HepG2 (cell line): ENCODE measurements around the gene FAM53C. TPM values are rescaled to one million over a fixed set of nuclear protein-coding genes. Genes with fewer than 3 reads are reported as not detected.

ENCODE experiments used
- CENPT ChIP-seq: sonication (generic); formaldehyde crosslinking; IDR thresholded peaks from 2 replicates; pipeline ENCODE4 v1.8.0; 2022; ENCODE audit warnings: low read depth, mild to moderate bottlenecking, moderate library complexity, missing genetic modification reagents
- EP300 ChIP-seq, 3 experiments: sonication (generic) in 1 of 3; formaldehyde crosslinking in 1 of 3; IDR thresholded peaks; 2 replicates each; pipeline versions ENCODE4 v1.5.1 to v1.6.1; 2011 to 2020; ENCODE audit warnings: low read depth in 2 of 3, low read length in 2 of 3, borderline replicate concordance in 1 of 3, improper control_type of control experiment in 1 of 3, mild to moderate bottlenecking in 1 of 3, missing genetic modification reagents in 1 of 3, moderate library complexity in 1 of 3
- GPBP1L1 ChIP-seq: sonication (generic); formaldehyde crosslinking; IDR thresholded peaks from 2 replicates; pipeline ENCODE4 v1.5.0; 2020; ENCODE audit warnings: mild to moderate bottlenecking, missing genetic modification reagents
- MLLT10 ChIP-seq: sonication (generic); formaldehyde crosslinking; IDR thresholded peaks from 2 replicates; pipeline ENCODE4 v1.4.0; 2020; ENCODE audit warnings: missing genetic modification reagents
- NPAS2 ChIP-seq: sonication (generic); formaldehyde crosslinking; IDR thresholded peaks from 2 replicates; pipeline ENCODE4 v1.8.0; 2022; ENCODE audit warnings: mild to moderate bottlenecking, missing genetic modification reagents, borderline replicate concordance
- NR0B2 ChIP-seq: sonication (generic); formaldehyde crosslinking; IDR thresholded peaks from 2 replicates; pipeline ENCODE4 v1.4.0; 2020; ENCODE audit warnings: mild to moderate bottlenecking, missing genetic modification reagents
- PRDM4 ChIP-seq: sonication (generic); formaldehyde crosslinking; IDR thresholded peaks from 2 replicates; pipeline ENCODE4 v1.9.0; 2021; ENCODE audit warnings: missing genetic modification reagents, borderline replicate concordance
- SNRNP70 ChIP-seq: fragments of 200-400 bp; formaldehyde crosslinking; IDR thresholded peaks from 2 replicates; pipeline ENCODE4 v1.6.1; 2017; ENCODE audit warnings: mild to moderate bottlenecking, low read depth, low read length, moderate library complexity
- SSRP1 ChIP-seq: IDR thresholded peaks from 2 replicates; pipeline ENCODE4 v1.6.1; 2016; ENCODE audit warnings: control low read depth
- TIGD3 ChIP-seq: sonication (generic); formaldehyde crosslinking; IDR thresholded peaks from 2 replicates; pipeline ENCODE4 v1.5.1; 2020; ENCODE audit warnings: mild to moderate bottlenecking, missing genetic modification reagents, borderline replicate concordance
- ZBTB10 ChIP-seq: sonication (generic); formaldehyde crosslinking; IDR thresholded peaks from 2 replicates; pipeline ENCODE4 v1.4.0; 2020; ENCODE audit warnings: missing genetic modification reagents, borderline replicate concordance
- ZNF230 ChIP-seq: sonication (generic); formaldehyde crosslinking; IDR thresholded peaks from 2 replicates; pipeline ENCODE4 v1.4.0; 2020; ENCODE audit warnings: mild to moderate bottlenecking, missing genetic modification reagents
- ZNF362 ChIP-seq: sonication (generic); formaldehyde crosslinking; IDR thresholded peaks from 2 replicates; pipeline ENCODE4 v1.4.0; 2020; ENCODE audit warnings: missing genetic modification reagents, mild to moderate bottlenecking, borderline replicate concordance
- ZNF552 ChIP-seq: sonication (generic); formaldehyde crosslinking; IDR thresholded peaks from 2 replicates; pipeline ENCODE4 v1.9.0; 2022; ENCODE audit warnings: missing genetic modification reagents, mild to moderate bottlenecking, borderline replicate concordance
- ZNF639 ChIP-seq: conservative IDR thresholded peaks from 2 replicates; pipeline ENCODE4 v1.6.1; 2018; ENCODE audit warnings: missing genetic modification reagents
- ZSCAN12 ChIP-seq: sonication (generic); formaldehyde crosslinking; IDR thresholded peaks from 2 replicates; pipeline ENCODE4 v1.9.0; 2021; ENCODE audit warnings: mild to moderate bottlenecking, missing genetic modification reagents
- polyA plus RNA-seq, 8 experiments: library from polyadenylated mRNA; depleted of rRNA in 3 of 8; stranded (reverse) in 7 of 8; unstranded in 1 of 8; fragments of >200 nt; fragmentation: Illumina TruSeq in 4 of 8; extraction: Trizol in 4 of 8; gene quantifications; 2 replicates each; pipeline versions ENCODE4 v1.2.1 to v1.2.3, GENCODE V29; 2011 to 2016; ENCODE audit warnings: low read depth in 4 of 8, missing spikeins in 1 of 8, mixed read lengths in 1 of 8; ENCODE audit not compliant: insufficient read depth in 1 of 8
- total RNA-seq, 5 experiments: library from RNA; depleted of rRNA; stranded (reverse); fragments of >200 nt; fragmentation: Illumina TruSeq; extraction: Trizol; gene quantifications; 2 replicates each; pipeline ENCODE4 v1.2.3, GENCODE V29; 2016; ENCODE audit warnings: low read depth in 1 of 5

Gene FAM53C
- total and polyA plus RNA-seq, 2 of the 13 experiments (the other 11 are each of a cell fraction or from before 2014, with no cell fraction given), result 26.9 to 30.1 TPM

GRCh38 chr5:138338411-138339090, 485 bp downstream of the FAM53C start (continued):
- no peak for TF ChIP-seq ZBTB10 (CRISPR knock-in tag)
- TF ChIP-seq SSRP1 (CRISPR knock-in tag), result 0 out of 2 replicates have a peak, but pooled peaks have one; percentile 1
- TF ChIP-seq PRDM4 (CRISPR knock-in tag), result no peak
- TF ChIP-seq NPAS2 (CRISPR knock-in tag), result no peak
- no peak for TF ChIP-seq ZNF552
- no peak for TF ChIP-seq TIGD3 (CRISPR knock-in tag)
- TF ChIP-seq ZNF362, result 0 out of 2 replicates have a peak, but pooled peaks have one; percentile 5
- no peak; the same call in 1 of the 2 replicates for TF ChIP-seq NR0B2 (CRISPR knock-in tag)
- no peak for TF ChIP-seq EP300 (IDR thresholded peaks at IDR 0.05; ENCODE audit: low read depth in 2 of 2, low read length in 2 of 2)
- no peak for TF ChIP-seq EP300 (CRISPR knock-in tag; IDR thresholded peaks at IDR 0.05; ENCODE audit: borderline replicate concordance)
- no peak for TF ChIP-seq GPBP1L1 (CRISPR knock-in tag)
- no peak for TF ChIP-seq ZNF230
- TF ChIP-seq MLLT10, result no peak
- no peak for TF ChIP-seq ZNF639 (CRISPR knock-in tag)
- no peak for TF ChIP-seq SNRNP70
- no peak for TF ChIP-seq ZSCAN12 (CRISPR knock-in tag)
- no peak for TF ChIP-seq CENPT (CRISPR knock-in tag)
